K562 (cell line): Measurements from ENCODE around the gene TNFAIP3. TPM values are rescaled to one million over a fixed set of nuclear protein-coding genes. Genes with fewer than 3 reads are reported as not detected.

ENCODE experiments used
- ATAC-seq: fragments of 200-7000 bp; cut with Tn5 transposase; 3 replicates; pipeline ENCODE4 v1.9.1; 2020; ENCODE audit warnings: moderate library complexity
- BruUV-seq: library from RNA; stranded (reverse); fragments of 400-500 nt; replicated peaks from 2 replicates; lab custom pipeline; 2021; lab: Mats Ljungman, UMichigan
- CTCF ChIA-PET: fragments of 300-600 bp; formaldehyde crosslinking; extraction: SDS; loops from one replicate; lab custom pipeline; 2021; ENCODE audit warnings: low intra/inter-chr PET ratio; lab: Yijun Ruan, JAX
- POLR2A ChIA-PET: fragments of 300-600, 350-650 bp; sonication (Branson Sonifier 250); formaldehyde crosslinking; extraction: SDS; loops from one replicate; lab custom pipeline; 2021; ENCODE audit warnings: antibody characterized with exemption, inconsistent platforms; lab: Yijun Ruan, JAX
- DNase-seq, 4 experiments: peaks; one replicate each; pipeline versions ENCODE4 v3.0.0 to v3.0.0-alpha.2; 2011 to 2018; ENCODE audit warnings: low spot score in 3 of 4, mixed read lengths in 3 of 4; ENCODE audit errors: extremely low read depth in 1 of 4
- FAIRE-seq: peaks from 2 replicates; lab custom pipeline; 2011; peaks lifted over from hg19 to GRCh38; lab: Jason Lieb, UNC
- H2AFZ ChIP-seq: 2 replicates; pipeline ENCODE4 v1.6.0; 2011; ENCODE audit warnings: low read depth, low read length, control low read depth, inconsistent platforms
- H3K27ac ChIP-seq: fragments of 200-600 bp; 3 replicates; pipeline ENCODE4 v1.8.0; 2011; ENCODE audit warnings: low read depth, mild to moderate bottlenecking, control low read depth, inconsistent platforms, low read length, moderate library complexity, mixed read lengths; ENCODE audit errors: extremely low read depth
- H3K27me3 ChIP-seq, 2 experiments: fragments of 300-600 bp in 1 of 2; 2 replicates in 1 of 2; 3 replicates in 1 of 2; pipeline versions ENCODE4 v1.6.0 to v1.8.0; 2011; ENCODE audit warnings: inconsistent platforms in 2 of 2, low read length in 2 of 2, mild to moderate bottlenecking in 1 of 2, mixed read lengths in 1 of 2, moderate library complexity in 1 of 2; ENCODE audit not compliant: control insufficient read depth in 2 of 2, insufficient read depth in 2 of 2
- H3K36me3 ChIP-seq: fragments of 300-600 bp; 3 replicates; pipeline ENCODE4 v1.8.0; 2011; ENCODE audit warnings: mild to moderate bottlenecking, low read length, inconsistent platforms; ENCODE audit not compliant: control insufficient read depth, insufficient read depth
- H3K4me1 ChIP-seq, 2 experiments: fragments of 200-600 bp in 1 of 2; replicated peaks in 1 of 2; 2 replicates in 1 of 2; 3 replicates in 1 of 2; pipeline versions ENCODE4 v1.5.1 to v1.8.0; 2011; ENCODE audit warnings: inconsistent platforms in 2 of 2, low read length in 2 of 2, mild to moderate bottlenecking in 1 of 2, mixed read lengths in 1 of 2, moderate library complexity in 1 of 2; ENCODE audit not compliant: control insufficient read depth in 2 of 2, insufficient read depth in 2 of 2
- H3K4me2 ChIP-seq: 2 replicates; pipeline ENCODE4 v1.6.1; 2011; ENCODE audit warnings: low read length, control low read depth, inconsistent platforms, mixed read lengths; ENCODE audit not compliant: insufficient read depth
- H3K4me3 ChIP-seq: fragments of 200-600 bp; sonication (generic), shearing (Covaris generic); 2 replicates; pipeline ENCODE4 v1.5.1; 2016; ENCODE audit warnings: control low read depth, inconsistent platforms
- H3K79me2 ChIP-seq: fragments of 200-600 bp; 3 replicates; pipeline ENCODE4 v1.8.0; 2011; ENCODE audit warnings: low read length, inconsistent platforms; ENCODE audit not compliant: control insufficient read depth, insufficient read depth
- H3K9ac ChIP-seq, 2 experiments: 2 replicates each; pipeline versions ENCODE4 v1.6.0 to v1.6.1; 2011; ENCODE audit warnings: low read depth in 2 of 2, low read length in 2 of 2, control low read depth in 1 of 2, inconsistent platforms in 1 of 2, mild to moderate bottlenecking in 1 of 2, mixed read lengths in 1 of 2; ENCODE audit not compliant: insufficient read depth in 1 of 2
- H3K9me1 ChIP-seq: one replicate; pipeline ENCODE4 v1.6.0; 2011; ENCODE audit warnings: inconsistent platforms, mild to moderate bottlenecking, low read length, moderate library complexity; ENCODE audit not compliant: control insufficient read depth, insufficient read depth
- H3K9me3 ChIP-seq: replicated peaks from 2 replicates; pipeline ENCODE4 v1.5.1; 2011; ENCODE audit warnings: low read depth, low read length, inconsistent platforms; ENCODE audit not compliant: control insufficient read depth, insufficient read depth
- H4K20me1 ChIP-seq: replicated peaks from 2 replicates; pipeline ENCODE4 v1.6.1; 2011; ENCODE audit warnings: low read length, inconsistent platforms, mixed read lengths; ENCODE audit not compliant: control insufficient read depth, insufficient read depth
- CBFB ChIP-seq: sonication (generic); formaldehyde crosslinking; IDR thresholded peaks from 2 replicates; pipeline ENCODE4 v1.4.0; 2020; ENCODE audit warnings: mild to moderate bottlenecking, missing genetic modification reagents
- CSDE1 ChIP-seq, 2 experiments: fragments of 450-650 bp; IDR thresholded peaks; 2 replicates each; pipeline ENCODE4 v1.6.1; 2016; ENCODE audit warnings: mild to moderate bottlenecking in 1 of 2
- FOXJ2 ChIP-seq: fragments of 200-800 bp; sonication (Bioruptor generic); IDR thresholded peaks from 2 replicates; pipeline ENCODE4 v1.6.1; 2016; ENCODE audit warnings: missing genetic modification characterization, missing compliant biosample characterization
- FOXJ3 ChIP-seq: sonication (generic); formaldehyde crosslinking; IDR thresholded peaks from 2 replicates; pipeline ENCODE4 v1.4.0; 2020; ENCODE audit warnings: mild to moderate bottlenecking, missing genetic modification reagents
- HMBOX1 ChIP-seq: sonication (generic); IDR thresholded peaks from 2 replicates; pipeline ENCODE4 v1.6.1; 2016
- NRF1 ChIP-seq, 2 experiments: fragments of 450-650 bp; IDR thresholded peaks in 1 of 2; conservative IDR thresholded peaks in 1 of 2; 2 replicates each; pipeline ENCODE4 v1.6.1; 2014; ENCODE audit warnings: mild to moderate bottlenecking in 2 of 2
- WGBS: fragments of 100-300 bp; shearing (Covaris generic); methylation state at CpG from one replicate; pipeline ENCODE4 v1.1.6; 2016; ENCODE audit warnings: low coverage, mixed read lengths; ENCODE audit not compliant: insufficient coverage; ENCODE audit errors: missing lambda C conversion rate; 5-methylcytosine and 5-hydroxymethylcytosine counted together
- in situ Hi-C: fragments of 300-500 bp; cut with MboI; formaldehyde crosslinking; loops from 4 replicates; pipeline ENCODE4 v1.15.0; 2018; ENCODE audit warnings: inconsistent platforms, mixed read lengths
- intact Hi-C: fragments of 100-400 bp; cut with micrococcal nuclease; formaldehyde crosslinking; loops from 2 replicates; pipeline ENCODE4 v1.14.2; 2022
- polyA plus RNA-seq, 8 experiments: library from polyadenylated mRNA; depleted of rRNA in 4 of 8; stranded (reverse) in 5 of 8; unstranded in 3 of 8; fragments of >200 nt; fragmentation: Nextera tagmentation in 2 of 8; fragmentation: Illumina TruSeq in 1 of 8; extraction: Ambion mirVana in 2 of 8; extraction: Trizol in 1 of 8; gene quantifications; 2 replicates each; pipeline versions ENCODE4 v1.2.1 to v1.2.3, GENCODE V29; 2011 to 2014; ENCODE audit warnings: inconsistent platforms in 1 of 8, missing spikeins in 1 of 8
- total RNA-seq, 7 experiments: library from RNA; depleted of rRNA in 6 of 7; stranded (reverse); fragments of >200 nt in 6 of 7; fragmentation: Illumina TruSeq in 2 of 7; extraction: Trizol in 2 of 7; gene quantifications; 2 replicates each; pipeline versions ENCODE4 v1.2.1 to v1.2.3, GENCODE V29; 2011 to 2021; ENCODE audit warnings: low replicate concordance in 1 of 7

TNFAIP3 gene
- total and polyA plus RNA-seq, 9 of the 15 experiments (the other 6 are each of a cell fraction or from before 2014, with no cell fraction given), result 0.79 to 17.0 (median 6.4) TPM

GRCh38 chr6:137823826-137824555, 43.1 kb upstream of the TNFAIP3 start (continued):
- TF ChIP-seq HMBOX1, result peak; percentile 44; the same call in 1 of the 2 replicates
- TF ChIP-seq CSDE1 (IDR thresholded peaks at IDR 0.05), result peak in 1 of 2 experiments; percentile 51; a peak in 1 of 4 replicates
- peak; percentile 31 to 54; a peak in 3 of 4 replicates for TF ChIP-seq NRF1 (conservative IDR thresholded peaks at IDR 0.05 in 1 of 2, IDR thresholded peaks at IDR 0.05 in 1 of 2)
- TF ChIP-seq, all 486 proteins: peak for 35

- Histone ChIP-seq H3K27ac (no peak overlapping the region; the same call in 2 of the 3 replicates), H3K36me3 (no peaks in the 10 kb centered on the region), H3K79me2 (no peaks in the 10 kb centered on the region), H3K9me3 (no peaks in the 10 kb centered on the region), H3K4me1 (peaks cover 6 to 27% of the 10 kb centered on the region in 2 experiments; a peak in 4 of 5 replicates), H4K20me1 (no peaks in the 10 kb centered on the region), H3K27me3 (no peaks in the 10 kb centered on the region), H3K4me3 (no peak overlapping the region), H3K4me2 (peak overlapping the region; percentile 54; the same call in 1 of the 2 replicates), H3K9ac (no peak overlapping the region), H3K9me1 (no peaks in the 10 kb centered on the region), H2AFZ (peak overlapping the region; percentile 84)
- POLR2A ChIA-PET, result interaction anchor here (0.7 to 1.4 kb wide), 3 partner anchors 9 to 37 kb away, joined by 3 to 5 read pairs (median 3); no protein-coding TSS in a partner anchor
- in situ Hi-C loops, result no loop called here
- intact Hi-C loops, result no loop called here
- BruUV-seq, result no TSS peak
- FAIRE-seq, result no peak
- CTCF ChIA-PET, result no interaction called here
- peak; percentile 5; the same call in 1 of the 3 replicates for ATAC-seq
- no peak for DNase-seq
- TF ChIP-seq CBFB (CRISPR knock-in tag) (no peak), FOXJ3 (CRISPR knock-in tag) (peak; percentile 2; the same call in 1 of the 2 replicates), FOXJ2 (peak; percentile 68; the same call in 1 of the 2 replicates)
- WGBS, result 31% methylated on average over 1 of the region's 1 CpG
These were observed 42.5 kb upstream of the TNFAIP3 start for GRCh38 chr6:137824556-137824879.
